ENCODE data around the gene CCL27. TPM values are rescaled to one million over a fixed set of nuclear protein-coding genes. Genes with fewer than 3 reads are reported as not detected.

CCL27 gene
- total RNA-seq, 1 experiment from 2014 or later: 0.68 TPM

DNA sequence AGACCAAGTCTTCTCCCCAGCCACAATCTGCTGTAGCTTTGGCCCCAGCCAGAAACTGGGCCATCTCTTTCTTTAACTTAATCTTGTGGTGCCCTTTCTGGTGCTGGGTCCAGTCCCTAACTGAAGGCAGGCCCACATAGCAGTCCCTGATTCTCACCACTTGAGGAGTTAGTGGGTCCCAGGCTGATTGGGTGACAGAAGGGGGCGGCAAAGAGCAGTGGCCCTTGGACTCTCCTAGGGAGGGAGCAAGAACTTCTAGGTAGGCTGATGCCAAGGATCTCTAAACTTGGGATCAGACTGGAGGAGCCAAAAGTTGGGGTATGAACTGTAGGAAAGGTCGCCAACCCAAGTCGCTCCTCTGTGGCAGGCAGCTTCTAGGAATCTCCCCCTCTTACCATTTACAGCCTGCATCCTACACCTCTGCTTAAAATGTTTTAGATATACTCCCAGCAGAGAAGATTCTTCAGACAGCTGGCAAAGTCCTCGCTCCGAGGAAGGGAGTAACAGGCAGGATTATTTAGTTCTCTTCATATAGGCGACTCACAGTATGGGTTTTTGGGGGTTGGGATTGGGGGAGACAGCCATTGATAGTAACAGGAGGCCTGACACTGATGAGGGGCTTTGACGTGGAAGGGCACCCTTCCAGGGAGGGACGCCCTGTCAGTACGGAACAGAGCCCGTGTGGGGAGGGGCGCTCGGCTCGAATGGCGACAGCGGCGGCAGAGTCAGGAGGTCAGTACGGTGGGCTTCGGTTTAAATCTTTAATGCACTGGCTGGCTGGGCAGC, 2.0 kb upstream of the CCL27 start:
- peaks cover 11% of the 10 kb centered on the region for H3K9me3 Mint-ChIP-seq
- peak overlapping the region; percentile 74 for H3K27ac Mint-ChIP-seq
- peak overlapping the region; percentile 94 for H3K4me3 Mint-ChIP-seq
- DNase-seq (ENCODE audit: low spot score) (peak; percentile 94), ATAC-seq (peak; percentile 77)
- ChIA-PET CTCF (interaction anchor here (0.6 to 4.0 kb wide), 21 partner anchors 9 to 330 kb away, joined by 3 to 65 read pairs (median 6); partner anchors contain the start of genes ARID3C, DCTN3, GALT and IL11RA), POLR2A (interaction anchor here (1.0 to 1.9 kb wide), 4 partner anchors 10 to 27 kb away, joined by 3 to 11 read pairs (median 6); partner anchors contain the start of genes GALT and SIGMAR1)
- H3K27me3 Mint-ChIP-seq (ENCODE audit: low read depth): peaks cover 10% of the 10 kb centered on the region
- H3K36me3 Mint-ChIP-seq: peaks cover 15% of the 10 kb centered on the region
- TF ChIP-seq, protein P1, sequence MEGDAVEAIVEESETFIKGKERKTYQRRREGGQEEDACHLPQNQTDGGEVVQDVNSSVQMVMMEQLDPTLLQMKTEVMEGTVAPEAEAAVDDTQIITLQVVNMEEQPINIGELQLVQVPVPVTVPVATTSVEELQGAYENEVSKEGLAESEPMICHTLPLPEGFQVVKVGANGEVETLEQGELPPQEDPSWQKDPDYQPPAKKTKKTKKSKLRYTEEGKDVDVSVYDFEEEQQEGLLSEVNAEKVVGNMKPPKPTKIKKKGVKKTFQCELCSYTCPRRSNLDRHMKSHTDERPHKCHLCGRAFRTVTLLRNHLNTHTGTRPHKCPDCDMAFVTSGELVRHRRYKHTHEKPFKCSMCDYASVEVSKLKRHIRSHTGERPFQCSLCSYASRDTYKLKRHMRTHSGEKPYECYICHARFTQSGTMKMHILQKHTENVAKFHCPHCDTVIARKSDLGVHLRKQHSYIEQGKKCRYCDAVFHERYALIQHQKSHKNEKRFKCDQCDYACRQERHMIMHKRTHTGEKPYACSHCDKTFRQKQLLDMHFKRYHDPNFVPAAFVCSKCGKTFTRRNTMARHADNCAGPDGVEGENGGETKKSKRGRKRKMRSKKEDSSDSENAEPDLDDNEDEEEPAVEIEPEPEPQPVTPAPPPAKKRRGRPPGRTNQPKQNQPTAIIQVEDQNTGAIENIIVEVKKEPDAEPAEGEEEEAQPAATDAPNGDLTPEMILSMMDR (IDR thresholded peaks at IDR 0.05): peak; percentile 54
- TF ChIP-seq ZNF121 (CRISPR knock-in tag; IDR thresholded peaks at IDR 0.05) (peak; percentile 83), NFE2L1 (CRISPR knock-in tag; IDR thresholded peaks at IDR 0.05) (no peak), OVOL2 (CRISPR knock-in tag; IDR thresholded peaks at IDR 0.05; ENCODE audit: borderline replicate concordance) (no peak), MAX (CRISPR knock-in tag; IDR thresholded peaks at IDR 0.05) (peak; percentile 25; the same call in 1 of the 2 replicates), SOX15 (CRISPR knock-in tag; IDR thresholded peaks at IDR 0.05) (no peak), CREB1 (CRISPR knock-in tag; IDR thresholded peaks at IDR 0.05) (no peak), HMGXB4 (CRISPR knock-in tag; IDR thresholded peaks at IDR 0.05) (no peak), ETV6 (CRISPR knock-in tag; IDR thresholded peaks at IDR 0.05) (0 out of 2 replicates have a peak, but pooled peaks have one; percentile 18), ZNF423 (CRISPR knock-in tag; IDR thresholded peaks at IDR 0.05) (no peak), ATF1 (CRISPR knock-in tag; IDR thresholded peaks at IDR 0.05) (no peak), ZNF416 (CRISPR knock-in tag; IDR thresholded peaks at IDR 0.05) (no peak), E2F5 (CRISPR knock-in tag; IDR thresholded peaks at IDR 0.05) (no peak), TEAD4 (CRISPR knock-in tag; IDR thresholded peaks at IDR 0.05) (no peak), TP53 (CRISPR knock-in tag; IDR thresholded peaks at IDR 0.05) (no peak), USF1 (CRISPR knock-in tag; IDR thresholded peaks at IDR 0.05) (no peak), ZNF219 (CRISPR knock-in tag; IDR thresholded peaks at IDR 0.05; ENCODE audit: borderline replicate concordance) (no peak)
- TF ChIP-seq, protein P2, sequence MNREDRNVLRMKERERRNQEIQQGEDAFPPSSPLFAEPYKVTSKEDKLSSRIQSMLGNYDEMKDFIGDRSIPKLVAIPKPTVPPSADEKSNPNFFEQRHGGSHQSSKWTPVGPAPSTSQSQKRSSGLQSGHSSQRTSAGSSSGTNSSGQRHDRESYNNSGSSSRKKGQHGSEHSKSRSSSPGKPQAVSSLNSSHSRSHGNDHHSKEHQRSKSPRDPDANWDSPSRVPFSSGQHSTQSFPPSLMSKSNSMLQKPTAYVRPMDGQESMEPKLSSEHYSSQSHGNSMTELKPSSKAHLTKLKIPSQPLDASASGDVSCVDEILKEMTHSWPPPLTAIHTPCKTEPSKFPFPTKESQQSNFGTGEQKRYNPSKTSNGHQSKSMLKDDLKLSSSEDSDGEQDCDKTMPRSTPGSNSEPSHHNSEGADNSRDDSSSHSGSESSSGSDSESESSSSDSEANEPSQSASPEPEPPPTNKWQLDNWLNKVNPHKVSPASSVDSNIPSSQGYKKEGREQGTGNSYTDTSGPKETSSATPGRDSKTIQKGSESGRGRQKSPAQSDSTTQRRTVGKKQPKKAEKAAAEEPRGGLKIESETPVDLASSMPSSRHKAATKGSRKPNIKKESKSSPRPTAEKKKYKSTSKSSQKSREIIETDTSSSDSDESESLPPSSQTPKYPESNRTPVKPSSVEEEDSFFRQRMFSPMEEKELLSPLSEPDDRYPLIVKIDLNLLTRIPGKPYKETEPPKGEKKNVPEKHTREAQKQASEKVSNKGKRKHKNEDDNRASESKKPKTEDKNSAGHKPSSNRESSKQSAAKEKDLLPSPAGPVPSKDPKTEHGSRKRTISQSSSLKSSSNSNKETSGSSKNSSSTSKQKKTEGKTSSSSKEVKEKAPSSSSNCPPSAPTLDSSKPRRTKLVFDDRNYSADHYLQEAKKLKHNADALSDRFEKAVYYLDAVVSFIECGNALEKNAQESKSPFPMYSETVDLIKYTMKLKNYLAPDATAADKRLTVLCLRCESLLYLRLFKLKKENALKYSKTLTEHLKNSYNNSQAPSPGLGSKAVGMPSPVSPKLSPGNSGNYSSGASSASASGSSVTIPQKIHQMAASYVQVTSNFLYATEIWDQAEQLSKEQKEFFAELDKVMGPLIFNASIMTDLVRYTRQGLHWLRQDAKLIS (CRISPR knock-in tag; IDR thresholded peaks at IDR 0.05; ENCODE audit: borderline replicate concordance): no peak
- TF ChIP-seq, protein P3, sequence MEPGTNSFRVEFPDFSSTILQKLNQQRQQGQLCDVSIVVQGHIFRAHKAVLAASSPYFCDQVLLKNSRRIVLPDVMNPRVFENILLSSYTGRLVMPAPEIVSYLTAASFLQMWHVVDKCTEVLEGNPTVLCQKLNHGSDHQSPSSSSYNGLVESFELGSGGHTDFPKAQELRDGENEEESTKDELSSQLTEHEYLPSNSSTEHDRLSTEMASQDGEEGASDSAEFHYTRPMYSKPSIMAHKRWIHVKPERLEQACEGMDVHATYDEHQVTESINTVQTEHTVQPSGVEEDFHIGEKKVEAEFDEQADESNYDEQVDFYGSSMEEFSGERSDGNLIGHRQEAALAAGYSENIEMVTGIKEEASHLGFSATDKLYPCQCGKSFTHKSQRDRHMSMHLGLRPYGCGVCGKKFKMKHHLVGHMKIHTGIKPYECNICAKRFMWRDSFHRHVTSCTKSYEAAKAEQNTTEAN (CRISPR knock-in tag; IDR thresholded peaks at IDR 0.05): no peak
- H3K4me1 Mint-ChIP-seq: peaks cover 9% of the 10 kb centered on the region
